GM18498 (cell line): Measurements from ENCODE around the gene ARL4A.
A peak's percentile ranks its signal among the peaks of the same experiment; 100 is the strongest.
"Not testable (repeated sequence)": the region's sequence is repeated elsewhere in the genome, so short reads cannot be mapped to it uniquely, and the experiment has no call there.

ENCODE experiments used
- ATAC-seq: cut with Tn5 transposase; IDR thresholded peaks from one replicate; pipeline ENCODE4 v1.9.1; 2021; ENCODE audit warnings: mild to moderate bottlenecking, moderate library complexity; ENCODE audit not compliant: unreplicated experiment

The ARL4A gene, protein sequence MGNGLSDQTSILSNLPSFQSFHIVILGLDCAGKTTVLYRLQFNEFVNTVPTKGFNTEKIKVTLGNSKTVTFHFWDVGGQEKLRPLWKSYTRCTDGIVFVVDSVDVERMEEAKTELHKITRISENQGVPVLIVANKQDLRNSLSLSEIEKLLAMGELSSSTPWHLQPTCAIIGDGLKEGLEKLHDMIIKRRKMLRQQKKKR

DNA sequence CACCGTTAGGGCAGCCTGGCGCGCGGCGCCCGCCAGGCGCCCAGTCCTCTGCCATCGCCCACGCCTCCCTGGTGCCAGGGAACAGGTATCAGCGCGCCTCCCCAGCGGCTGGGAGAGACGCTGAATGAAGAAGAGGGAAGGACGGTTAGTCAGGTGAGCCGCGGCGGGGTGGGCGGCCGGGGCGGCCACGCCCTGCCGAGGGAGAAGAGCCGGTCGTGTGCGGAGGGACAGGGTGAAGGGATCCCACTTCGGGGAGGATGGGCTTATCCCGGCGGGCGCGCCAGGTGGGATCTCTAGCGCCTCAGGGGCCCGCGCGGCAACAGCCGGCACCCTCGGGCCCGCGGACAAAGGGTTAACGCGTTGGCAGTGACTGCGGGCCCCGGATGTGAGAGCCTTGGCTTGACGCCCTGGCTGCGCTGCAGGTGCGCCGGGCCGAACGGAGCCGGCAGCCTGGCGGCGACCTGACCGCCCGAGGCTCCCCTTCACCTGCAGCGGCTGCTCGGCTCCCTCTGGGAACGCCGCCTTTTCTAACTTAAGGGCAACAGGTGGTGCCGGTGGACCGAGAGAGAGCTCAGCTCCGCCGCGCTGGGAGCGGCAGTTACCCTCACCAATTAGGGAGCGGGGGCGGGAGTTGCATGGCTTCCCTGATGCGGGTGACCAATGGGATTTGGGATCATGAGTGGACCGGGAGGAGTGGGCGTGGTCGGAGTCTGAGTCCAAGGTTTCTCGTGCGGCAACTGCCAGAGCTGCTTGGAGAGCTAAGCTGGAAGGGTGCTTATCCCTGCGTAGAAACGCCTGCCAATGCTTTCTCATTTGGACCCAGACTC is at the start of gene ARL4A:
Gene ARL4A, plus strand, starts transcription at position 743 of the 827 bp plus-strand sequence. CDS start 622 bp downstream, outside the sequence.
- ATAC-seq: peak; percentile 84

- ATAC-seq: peak; percentile 60
Measured at GRCh38 chr7:12637819-12638592, 49.4 kb upstream of the ARL4A start.

- peak; percentile 37 for ATAC-seq
Measured at GRCh38 chr7:12638851-12639456, 48.5 kb upstream of the ARL4A start.

GRCh38 chr7:12640299-12641096 is 46.9 kb upstream of the ARL4A start:
- no peak for ATAC-seq

GRCh38 chr7:12641196-12641595 is 46.2 kb upstream of the ARL4A start:
- ATAC-seq: no peak

DNA sequence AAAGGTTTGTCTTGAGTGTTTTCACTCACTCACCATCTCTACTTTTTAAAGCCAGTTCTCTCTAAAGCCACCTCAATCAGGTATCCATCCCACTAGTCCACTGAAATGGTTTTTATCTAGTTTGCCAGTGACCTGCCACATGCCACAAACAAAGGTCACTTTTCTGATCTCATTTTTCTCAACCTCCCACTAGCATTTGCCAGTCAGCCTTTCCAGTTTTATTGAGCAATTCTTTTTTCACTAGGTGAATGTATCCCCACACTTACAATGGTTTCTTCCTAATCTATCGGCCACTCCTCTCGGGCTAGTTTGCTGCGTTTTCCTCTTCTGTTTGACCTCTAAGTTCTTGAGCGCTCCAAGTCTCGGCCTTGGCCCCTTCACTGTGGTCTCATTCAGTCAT is 44.9 kb upstream of the ARL4A start:
- ATAC-seq: no peak

DNA sequence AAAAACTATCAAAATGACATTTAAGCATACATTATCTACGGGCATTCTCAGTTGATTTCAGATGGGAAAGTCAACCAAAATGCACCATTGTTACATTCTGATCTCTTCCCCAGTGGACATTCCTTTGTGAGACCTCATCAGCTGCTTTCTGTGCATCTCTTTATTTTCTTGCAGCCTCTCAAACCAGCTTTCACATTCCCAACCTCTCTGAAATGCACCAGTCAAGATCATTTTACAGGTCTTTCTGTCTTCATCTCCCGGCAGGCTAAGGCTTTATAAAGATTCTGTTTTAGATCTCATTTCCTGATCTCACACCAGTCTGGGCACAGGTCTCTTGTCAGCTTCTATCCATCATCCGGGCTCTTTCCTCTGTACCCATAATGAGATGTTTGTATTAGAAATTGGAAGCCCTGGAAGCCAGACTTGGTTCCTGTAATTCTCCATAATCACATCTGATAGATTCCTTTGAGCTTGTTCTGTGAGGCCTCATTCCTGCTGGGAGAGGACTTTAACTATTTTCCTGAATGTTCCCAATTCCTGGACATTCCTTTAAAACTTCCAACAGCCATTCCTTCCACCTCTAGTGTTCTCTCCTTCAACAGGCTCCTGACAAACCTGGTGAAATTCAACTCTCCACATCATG is 44.3 kb upstream of the ARL4A start:
- no peak for ATAC-seq

GRCh38 chr7:12643644-12644043 is 43.8 kb upstream of the ARL4A start:
- ATAC-seq: peak; percentile 62

DNA sequence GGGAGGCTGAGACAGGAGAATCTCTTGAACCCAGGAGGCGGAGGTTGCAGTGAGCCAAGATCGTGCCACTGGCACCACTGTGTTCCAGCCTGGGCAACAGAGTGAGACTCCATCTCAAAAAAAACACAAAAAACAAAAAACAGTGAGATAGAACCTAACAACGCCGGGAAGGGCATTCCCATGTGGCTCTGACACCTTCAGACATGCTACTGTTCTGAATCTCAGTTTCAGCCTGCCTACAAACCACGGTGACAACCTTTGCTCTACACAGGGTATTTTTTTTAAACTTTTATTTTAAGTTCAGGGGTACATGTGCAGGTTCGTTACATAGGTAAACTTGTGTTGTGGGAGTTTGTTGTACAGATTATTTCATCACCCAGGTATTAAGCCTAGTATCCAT is 42.2 kb upstream of the ARL4A start:
- peak; percentile 64 for ATAC-seq

DNA sequence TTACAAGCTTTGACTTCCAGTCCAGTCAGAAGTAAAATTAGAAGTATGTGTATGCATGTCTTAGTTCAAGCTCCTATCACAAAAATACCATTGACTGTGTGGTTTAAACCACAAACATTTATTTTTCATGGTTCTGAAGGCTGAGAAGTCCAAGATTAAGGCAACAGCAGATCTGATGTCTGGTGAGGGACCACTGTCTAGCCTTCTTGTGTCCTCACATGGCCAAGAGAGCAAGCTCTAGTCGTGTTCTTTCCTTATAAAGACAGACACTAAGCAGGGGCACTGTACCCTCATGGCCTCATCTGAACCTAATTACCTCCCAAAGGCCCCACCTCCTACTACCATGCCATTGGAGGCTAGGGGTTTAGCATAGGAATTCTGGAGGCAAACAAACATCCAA is 41.3 kb upstream of the ARL4A start:
- ATAC-seq: no peak

DNA sequence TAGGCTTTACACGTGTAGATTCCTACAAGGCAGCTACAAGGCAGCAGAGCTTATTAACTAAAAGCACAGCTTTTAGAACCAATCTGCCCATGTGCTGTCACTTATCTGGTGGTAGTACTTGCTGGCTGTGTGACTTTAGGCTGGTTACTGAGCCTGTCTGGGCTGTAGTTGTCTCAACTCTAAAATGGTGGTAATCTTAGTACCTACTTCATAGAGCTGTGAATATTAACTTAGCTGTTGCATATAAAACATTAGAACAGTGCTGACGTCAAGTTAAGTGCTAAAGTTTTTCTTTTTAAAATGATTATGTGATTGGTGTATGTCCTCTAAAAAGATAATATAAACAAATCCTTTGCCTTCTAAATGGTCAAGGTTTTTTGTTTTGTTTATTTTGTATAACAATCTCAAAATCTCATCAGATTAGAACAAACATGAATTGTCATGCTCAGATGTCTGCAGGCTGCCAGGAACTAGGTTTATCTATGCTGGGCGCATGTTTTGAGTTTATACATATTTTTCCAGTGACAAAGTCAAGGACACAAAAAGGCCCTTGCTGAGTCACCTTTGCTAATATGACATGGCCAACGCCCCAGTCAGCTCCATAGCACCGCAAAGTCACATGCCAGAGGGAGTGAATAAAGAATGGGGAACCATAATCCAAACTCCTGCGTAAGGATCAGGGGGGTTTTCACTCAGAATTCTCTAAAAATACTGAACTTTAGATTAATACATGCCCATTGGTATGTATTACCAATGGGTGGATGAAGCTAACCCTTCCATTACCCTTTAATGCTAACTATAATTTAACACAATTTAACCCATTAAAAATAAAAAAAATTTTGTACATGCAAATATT is 39.8 kb upstream of the ARL4A start:
- ATAC-seq: no peak

DNA sequence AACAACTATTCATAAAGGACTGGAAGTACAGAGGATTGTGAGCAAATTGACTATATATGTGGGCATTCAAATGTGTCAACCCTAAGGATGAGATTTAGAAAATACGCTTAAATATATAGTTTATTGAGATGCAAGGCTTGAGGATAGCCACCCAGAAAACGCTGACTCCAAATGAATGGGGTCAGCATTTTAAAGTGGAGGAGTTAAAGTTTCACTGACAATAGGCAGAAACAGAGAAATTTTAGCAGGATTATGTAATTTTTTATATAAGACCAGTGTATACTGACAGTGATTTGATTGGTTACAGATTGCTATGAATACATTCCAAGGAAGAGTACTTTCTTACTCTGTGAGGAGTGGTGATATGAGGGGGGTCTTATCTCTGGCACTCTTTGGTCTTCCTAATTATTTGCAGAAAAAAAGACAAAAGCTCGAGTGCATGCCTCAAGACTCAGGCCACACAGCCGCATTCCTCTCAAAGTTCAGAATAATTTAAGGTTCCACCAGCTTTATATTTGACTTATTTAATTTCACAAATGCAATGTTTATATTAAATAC is 38.6 kb upstream of the ARL4A start:
- ATAC-seq: no peak

DNA sequence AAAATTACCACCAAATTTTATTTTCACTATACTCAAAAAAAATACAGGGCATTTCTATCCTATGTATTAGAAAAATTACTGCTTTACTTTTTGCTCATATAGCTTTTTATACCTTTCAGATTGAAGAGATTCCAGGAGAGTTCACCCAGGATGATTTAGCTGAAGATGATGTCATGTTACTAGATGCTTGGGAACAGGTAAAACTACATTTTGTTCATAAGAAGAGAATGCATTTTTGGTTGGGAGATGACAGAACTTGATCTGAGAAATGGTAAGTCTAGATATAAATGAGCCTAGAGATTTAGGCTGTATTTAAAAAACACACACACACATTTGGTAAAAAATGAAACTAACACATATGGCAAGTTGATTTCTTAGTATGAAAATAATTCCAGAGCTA is 38.1 kb upstream of the ARL4A start:
- ATAC-seq: no peak

DNA sequence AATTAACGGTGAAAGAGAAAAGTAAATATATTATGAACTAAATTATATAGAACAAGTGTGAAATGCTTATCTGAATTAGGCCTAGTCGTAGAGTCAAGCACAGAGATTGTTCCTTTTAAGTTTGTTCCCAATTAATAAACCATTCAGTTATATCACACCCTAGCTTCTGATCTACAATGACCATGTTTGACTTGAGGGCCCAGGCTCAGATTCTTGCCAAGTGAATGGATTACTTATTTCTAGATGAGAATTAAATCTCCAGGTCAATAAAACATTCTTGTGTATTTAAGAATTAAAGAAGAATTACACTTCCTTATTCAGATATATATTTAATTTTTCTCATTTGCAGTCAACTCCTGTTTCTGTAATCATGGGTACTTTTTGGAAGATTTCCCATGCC is 37.4 kb upstream of the ARL4A start:
- ATAC-seq: no peak

GRCh38 chr7:12653110-12653509 is 34.3 kb upstream of the ARL4A start:
- no peak for ATAC-seq

GRCh38 chr7:12653518-12653917 is 33.9 kb upstream of the ARL4A start:
- no peak for ATAC-seq

DNA sequence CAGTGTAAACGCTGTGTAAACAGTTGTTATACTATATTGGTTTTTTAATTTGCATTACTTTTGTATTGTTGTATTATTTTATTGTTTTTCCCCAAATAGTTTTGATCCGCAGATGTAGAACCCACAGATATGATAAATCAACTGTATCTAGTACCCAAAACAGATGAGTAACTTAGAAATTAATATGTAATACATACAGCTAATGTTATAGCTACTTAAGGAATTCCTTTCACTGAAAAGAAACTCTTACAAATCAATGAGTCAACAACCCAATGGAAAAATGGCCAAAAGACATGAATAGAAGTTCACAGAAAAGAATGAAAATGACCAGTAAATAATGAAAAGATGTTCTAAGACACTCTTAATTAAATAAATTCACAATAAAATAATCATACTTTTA is 32.3 kb upstream of the ARL4A start:
- no peak for ATAC-seq

GRCh38 chr7:12660423-12660822 is 27.0 kb upstream of the ARL4A start:
- ATAC-seq: not testable (repeated sequence)

GRCh38 chr7:12660986-12661385 is 26.4 kb upstream of the ARL4A start:
- not testable (repeated sequence) for ATAC-seq
